CD14-positive monocyte (primary cell): ENCODE measurements around the gene SIPA1. TPM values are rescaled to one million over a fixed set of nuclear protein-coding genes. Genes with fewer than 3 reads are reported as not detected.

Experiments used
- DNase-seq, 3 donors: peaks; one replicate each; pipeline ENCODE4 v3.0.0-alpha.2; 2011 to 2022
- H2AFZ ChIP-seq: 2 replicates; pipeline ENCODE4 v1.6.0; 2012; ENCODE audit warnings: mild to moderate bottlenecking, low read depth, low read length, inconsistent platforms; ENCODE audit not compliant: insufficient read depth, poor library complexity, severe bottlenecking
- H3K27ac ChIP-seq, 2 donors: 1 replicate in 1 of 2; 2 replicates in 1 of 2; pipeline ENCODE4 v1.5.1; 2012 to 2013; ENCODE audit warnings: low read length in 2 of 2, control low read depth in 1 of 2, inconsistent platforms in 1 of 2, low read depth in 1 of 2, mild to moderate bottlenecking in 1 of 2
- H3K27me3 ChIP-seq, 2 donors: one replicate each; pipeline versions ENCODE4 v1.6.0 to v1.6.1; 2011 to 2013; ENCODE audit warnings: low read length in 2 of 2; ENCODE audit not compliant: control insufficient read depth in 2 of 2, insufficient read depth in 2 of 2
- H3K36me3 ChIP-seq, 2 donors: replicated peaks in 1 of 2; 1 replicate in 1 of 2; 2 replicates in 1 of 2; pipeline versions ENCODE4 v1.5.1 to v1.6.1; 2012 to 2013; ENCODE audit warnings: low read length in 2 of 2, control low read depth in 1 of 2, inconsistent platforms in 1 of 2, mild to moderate bottlenecking in 1 of 2; ENCODE audit not compliant: insufficient read depth in 2 of 2, control insufficient read depth in 1 of 2
- H3K4me1 ChIP-seq, 2 donors: 1 replicate in 1 of 2; 2 replicates in 1 of 2; pipeline versions ENCODE4 v1.5.1 to v1.6.1; 2012 to 2013; ENCODE audit warnings: low read length in 2 of 2, control low read depth in 1 of 2, inconsistent platforms in 1 of 2, mild to moderate bottlenecking in 1 of 2, moderate library complexity in 1 of 2; ENCODE audit not compliant: insufficient read depth in 2 of 2, control insufficient read depth in 1 of 2
- H3K4me2 ChIP-seq: replicated peaks from 2 replicates; pipeline ENCODE3; 2012; ENCODE audit warnings: low read length, moderate library complexity, mild to moderate bottlenecking; ENCODE audit not compliant: poor library complexity, severe bottlenecking; ENCODE audit errors: extremely low read depth
- H3K4me3 ChIP-seq, 3 experiments: fragments of 200-600 bp in 1 of 3; sonication (generic) in 1 of 3; replicated peaks in 1 of 3; 1 replicate in 2 of 3; 2 replicates in 1 of 3; pipeline ENCODE4 v1.5.1; 2011 to 2013; ENCODE audit warnings: low read length in 3 of 3, mild to moderate bottlenecking in 3 of 3, control low read depth in 2 of 3, low read depth in 2 of 3, inconsistent platforms in 1 of 3, moderate library complexity in 1 of 3
- H3K79me2 ChIP-seq: 2 replicates; pipeline ENCODE4 v1.6.0; 2012; ENCODE audit warnings: mild to moderate bottlenecking, control low read depth, inconsistent platforms, low read length, moderate library complexity; ENCODE audit not compliant: insufficient read depth
- H3K9ac ChIP-seq: 2 replicates; pipeline ENCODE4 v1.6.0; 2017; ENCODE audit warnings: low read length, mild to moderate bottlenecking; ENCODE audit not compliant: insufficient read depth, poor library complexity, severe bottlenecking
- H3K9me3 ChIP-seq, 2 donors: replicated peaks in 1 of 2; 1 replicate in 1 of 2; 2 replicates in 1 of 2; pipeline versions ENCODE4 v1.5.1 to v1.6.1; 2012 to 2013; ENCODE audit warnings: low read length in 2 of 2, control low read depth in 1 of 2; ENCODE audit not compliant: control insufficient read depth in 1 of 2, insufficient read depth in 1 of 2
- H4K20me1 ChIP-seq: 2 replicates; pipeline ENCODE4 v1.6.0; 2012; ENCODE audit warnings: mild to moderate bottlenecking, low read length, control low read depth, moderate library complexity; ENCODE audit not compliant: insufficient read depth
- H3K27ac Mint-ChIP-seq, 7 donors: one replicate each; pipeline ENCODE4 v1.8.0; 2020; ENCODE audit warnings: mild to moderate bottlenecking in 7 of 7, mixed read lengths in 7 of 7, moderate library complexity in 6 of 7, inconsistent platforms in 2 of 7
- H3K27me3 Mint-ChIP-seq, 3 donors: one replicate each; pipeline ENCODE4 v1.8.0; 2021 to 2022; ENCODE audit warnings: low read depth in 3 of 3, mild to moderate bottlenecking in 3 of 3, mixed read lengths in 3 of 3, moderate library complexity in 3 of 3, inconsistent platforms in 1 of 3
- H3K36me3 Mint-ChIP-seq, 2 donors: one replicate each; pipeline ENCODE4 v1.8.0; 2020; ENCODE audit warnings: mixed read lengths in 2 of 2, inconsistent platforms in 1 of 2, mild to moderate bottlenecking in 1 of 2
- H3K4me1 Mint-ChIP-seq: one replicate; pipeline ENCODE4 v1.8.0; 2020; ENCODE audit warnings: mild to moderate bottlenecking, mixed read lengths
- H3K4me3 Mint-ChIP-seq, 2 donors: one replicate each; pipeline ENCODE4 v1.8.0; 2020; ENCODE audit warnings: mild to moderate bottlenecking in 2 of 2, mixed read lengths in 2 of 2, moderate library complexity in 1 of 2
- H3K9me3 Mint-ChIP-seq, 7 donors: one replicate each; pipeline ENCODE4 v1.8.0; 2020 to 2022; ENCODE audit warnings: mixed read lengths in 7 of 7, mild to moderate bottlenecking in 6 of 7, moderate library complexity in 6 of 7, inconsistent platforms in 2 of 7
- CTCF ChIP-seq: fragments of 200-600 bp; IDR thresholded peaks from one replicate; pipeline ENCODE4 v1.8.0; 2022; ENCODE audit warnings: antibody characterized with exemption, mild to moderate bottlenecking
- WGBS: methylation state at CpG from one replicate; pipeline ENCODE4 v1.1.5; 2013; ENCODE audit warnings: missing lambda C conversion rate; ENCODE audit not compliant: insufficient coverage; 5-methylcytosine and 5-hydroxymethylcytosine counted together
- intact Hi-C, 2 donors: fragments of 100-400 bp; cut with micrococcal nuclease; formaldehyde crosslinking; loops; one replicate each; pipeline versions ENCODE4 v1.15.0 to v1.15.1; 2023
- polyA plus RNA-seq, 3 donors: library from polyadenylated mRNA; depleted of rRNA in 1 of 3; unstranded in 2 of 3; stranded (reverse) in 1 of 3; fragments of 300-500 nt in 2 of 3; fragments of >200 nt in 1 of 3; fragmentation: Illumina TruSeq in 2 of 3; gene quantifications; 1 replicate in 2 of 3; 2 replicates in 1 of 3; pipeline ENCODE4 v1.2.3, GENCODE V29; 2012 to 2021

Gene SIPA1
- polyA plus RNA-seq, 3 donors = 83.4 to 110 (median 86.5) TPM

GRCh38 chr11:65653229-65654225 lies 15.6 kb downstream of the SIPA1 start:
- Histone ChIP-seq H3K79me2 (peaks cover 29% of the 10 kb centered on the region), H3K4me3 (peak overlapping the region; percentile 17 to 70 (median 56)), H3K9me3 (no peaks in the 10 kb centered on the region), H3K27me3 (no peaks in the 10 kb centered on the region), H3K4me1 (peaks cover 38 to 52% of the 10 kb centered on the region in 2 donors), H3K36me3 (peaks cover 69 to 76% of the 10 kb centered on the region in 2 donors), H4K20me1 (peaks cover 75% of the 10 kb centered on the region), H2AFZ (peak overlapping the region; percentile 37), H3K9ac (peak overlapping the region; percentile 73), H3K4me2 (peak overlapping the region; percentile 90), H3K27ac (peak overlapping the region; percentile 83 to 97)
- Mint-ChIP-seq H3K9me3 (no peaks in the 10 kb centered on the region), H3K36me3 (peaks cover 73 to 82% of the 10 kb centered on the region in 2 donors), H3K27ac (peak overlapping the region; percentile 96 to 99 (median 98)), H3K27me3 (peaks cover 0 to 1% (median 0%) of the 10 kb centered on the region in 3 donors), H3K4me3 (peak overlapping the region; percentile 86 to 90), H3K4me1 (peaks cover 43% of the 10 kb centered on the region)
- intact Hi-C loops = loop anchor here (1.0 to 5.0 kb wide), 3 partner anchors 9 to 39 kb away; partner anchors contain the start of genes PCNX3 (in 2 of the 2), MAP3K11 (in 1 of the 2) and RELA (in 1 of the 2)
- no peak for TF ChIP-seq CTCF
- WGBS = 47% methylated on average over 9 of the region's 12 CpGs
- peak in 1 of 3 donors; percentile 44 for DNase-seq
